ELF-1 (cell line): ENCODE data around the gene ANXA10.
"Not testable (repeated sequence)": the region's sequence is repeated elsewhere in the genome, so short reads cannot be mapped to it uniquely, and the experiment has no call there.

Experiments used
- DNase-seq: peaks from one replicate; pipeline ENCODE4 v3.0.0-alpha.2; 2016; ENCODE audit warnings: low read depth, low spot score

ANXA10 gene

GRCh38 chr4:168154546-168155277 lies 62.4 kb downstream of the ANXA10 start:
- no peak for DNase-seq

- no peak for DNase-seq
Measured at GRCh38 chr4:168162604-168163003, 70.3 kb downstream of the ANXA10 start.

GRCh38 chr4:168163106-168163505 lies 70.8 kb downstream of the ANXA10 start:
- DNase-seq = no peak

- DNase-seq = no peak
Measured at GRCh38 chr4:168164045-168164444, 71.7 kb downstream of the ANXA10 start.

- no peak for DNase-seq
Measured at GRCh38 chr4:168164915-168165548, 72.7 kb downstream of the ANXA10 start.

GRCh38 chr4:168167714-168168284 lies 75.5 kb downstream of the ANXA10 start:
- DNase-seq = no peak

GRCh38 chr4:168174308-168174707 lies 82.0 kb downstream of the ANXA10 start:
- DNase-seq = no peak

GRCh38 chr4:168177546-168178149 lies 85.3 kb downstream of the ANXA10 start:
- no peak for DNase-seq

- no peak for DNase-seq
Measured at GRCh38 chr4:168183717-168184571, 91.6 kb downstream of the ANXA10 start.

GRCh38 chr4:168188754-168189153 lies 96.4 kb downstream of the ANXA10 start:
- DNase-seq = no peak

- DNase-seq = no peak
Measured at GRCh38 chr4:168197926-168198325, 105.6 kb downstream of the ANXA10 start.

- no peak for DNase-seq
Measured at GRCh38 chr4:168199260-168199957, 107.1 kb downstream of the ANXA10 start.

- no peak for DNase-seq
Measured at GRCh38 chr4:168200685-168201084, 108.3 kb downstream of the ANXA10 start.

GRCh38 chr4:168203233-168203911 lies 111.0 kb downstream of the ANXA10 start:
- no peak for DNase-seq

GRCh38 chr4:168208957-168209614 lies 116.7 kb downstream of the ANXA10 start:
- DNase-seq = no peak

GRCh38 chr4:168212656-168213055 lies 120.3 kb downstream of the ANXA10 start:
- DNase-seq = no peak

GRCh38 chr4:168213511-168213910 lies 121.2 kb downstream of the ANXA10 start:
- DNase-seq = not testable (repeated sequence)

- no peak for DNase-seq
Measured at GRCh38 chr4:168218645-168219044, 126.3 kb downstream of the ANXA10 start.

- DNase-seq = no peak
Measured at GRCh38 chr4:168220893-168221292, 128.6 kb downstream of the ANXA10 start.

GRCh38 chr4:168221301-168221700 lies 129.0 kb downstream of the ANXA10 start:
- no peak for DNase-seq
